ENCODE measurements around the gene C1QL1. TPM values are rescaled to one million over a fixed set of nuclear protein-coding genes. Genes with fewer than 3 reads are reported as not detected.

Gene C1QL1
- total RNA-seq, 3 donors from 2014 or later = not detected

DNA sequence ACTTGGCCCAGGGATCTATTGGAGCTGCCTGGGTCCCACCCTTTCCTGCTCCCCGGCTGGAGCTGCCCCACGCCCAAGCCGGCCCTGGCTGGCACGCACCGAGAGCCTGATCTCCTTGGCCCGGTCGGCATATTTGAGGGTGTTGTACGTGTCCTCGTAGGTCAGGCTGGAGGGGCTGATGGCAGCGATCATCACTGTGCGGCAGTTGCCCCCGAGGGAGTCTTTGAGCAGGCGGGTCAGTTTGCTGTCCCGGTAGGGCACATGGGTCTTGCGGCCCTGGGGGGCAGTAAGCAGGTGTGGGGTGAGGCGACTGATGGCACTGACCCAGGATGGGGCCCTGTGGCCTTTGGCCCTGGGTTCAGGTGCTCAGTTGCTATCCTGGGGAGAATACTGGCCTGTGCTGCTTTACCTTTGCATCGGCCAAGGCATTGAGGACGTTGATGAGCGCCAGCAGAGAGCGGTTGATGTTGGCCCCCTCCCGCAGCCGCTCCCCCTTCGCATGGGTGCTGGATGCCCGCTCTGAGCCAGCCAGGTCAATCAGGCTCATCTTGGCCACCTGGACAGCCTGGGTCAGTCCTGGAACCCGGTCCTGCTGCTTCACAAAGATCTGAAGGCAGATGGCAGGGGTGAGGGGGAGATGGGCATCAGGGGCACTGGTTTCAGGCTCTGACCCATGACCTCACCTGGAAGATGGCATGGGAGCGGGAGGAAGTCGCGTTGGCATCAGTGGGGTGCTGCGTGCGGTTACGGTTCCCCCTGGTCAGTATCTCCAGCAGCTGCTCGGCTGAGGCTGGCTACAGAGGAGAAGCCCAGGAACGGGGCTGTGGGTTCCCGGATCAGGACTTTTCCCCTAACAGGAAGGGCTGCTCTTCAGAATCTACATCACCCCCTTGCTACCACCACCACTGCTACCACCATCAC lies 34.0 kb downstream of the C1QL1 start:
- DNase-seq (no peak), ATAC-seq (no peak)
- Mint-ChIP-seq H3K27me3 (ENCODE audit: low read depth) (no peaks in the 10 kb centered on the region), H3K4me3 (no peak overlapping the region), H3K9me3 (no peaks in the 10 kb centered on the region), H3K4me1 (ENCODE audit: low read depth) (no peaks in the 10 kb centered on the region), H3K36me3 (ENCODE audit: insufficient read depth) (no peaks in the 10 kb centered on the region)

DNA sequence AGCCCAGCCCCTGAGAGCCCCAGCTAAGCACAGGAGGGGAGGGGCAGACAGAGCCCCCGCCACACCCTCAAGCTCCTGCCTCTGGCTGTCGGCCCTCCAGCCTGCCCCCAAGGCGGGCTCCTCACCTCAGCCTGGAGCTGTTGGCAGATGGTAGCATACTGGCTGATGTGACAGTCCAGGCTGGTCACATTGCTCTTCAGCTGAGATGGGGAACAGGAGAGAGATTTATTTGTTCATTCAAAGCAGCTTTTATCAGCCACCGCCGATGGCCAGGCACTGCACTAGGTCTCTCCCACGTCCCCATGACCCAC lies 35.4 kb downstream of the C1QL1 start:
- Mint-ChIP-seq H3K36me3 (ENCODE audit: insufficient read depth) (no peaks in the 10 kb centered on the region), H3K27me3 (ENCODE audit: low read depth) (no peaks in the 10 kb centered on the region), H3K9me3 (no peaks in the 10 kb centered on the region), H3K4me3 (no peak overlapping the region), H3K4me1 (ENCODE audit: low read depth) (no peaks in the 10 kb centered on the region)
- DNase-seq = no peak
- no peak for ATAC-seq

DNA sequence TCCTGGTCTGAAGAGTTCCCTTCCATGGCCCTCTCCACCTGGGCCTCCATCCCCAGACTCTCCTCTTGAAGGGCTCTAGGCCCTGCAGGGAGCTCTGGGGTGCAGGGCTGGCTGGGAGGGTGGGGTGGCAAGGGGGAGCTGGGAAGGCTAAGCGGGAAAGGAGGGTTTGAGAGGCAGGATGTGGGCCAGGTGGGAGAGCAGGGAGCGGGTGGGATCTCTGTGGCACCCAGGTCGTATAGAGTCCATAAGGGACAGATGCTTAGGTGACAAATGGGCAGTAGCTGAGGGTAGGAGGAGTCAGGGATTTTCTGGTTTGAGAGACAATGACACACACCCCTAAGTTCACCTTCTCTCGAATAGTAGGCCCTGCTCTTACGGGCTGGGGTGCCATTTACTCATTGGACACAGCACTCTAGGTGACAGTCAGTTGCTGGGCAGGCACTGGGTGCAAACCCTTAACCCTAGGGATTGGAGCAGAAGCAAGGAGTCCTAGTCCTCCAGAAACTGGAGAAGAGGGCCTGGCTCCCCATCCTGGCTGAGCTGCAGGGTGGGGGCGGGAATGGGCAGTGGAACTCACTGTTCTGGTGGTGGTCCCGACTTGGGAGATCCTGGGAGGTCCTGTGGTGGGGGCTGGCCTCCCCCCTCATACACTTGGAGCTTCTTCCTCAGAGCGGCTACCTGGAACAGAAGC lies 35.9 kb downstream of the C1QL1 start:
- Mint-ChIP-seq H3K27me3 (ENCODE audit: low read depth) (no peaks in the 10 kb centered on the region), H3K4me3 (no peak overlapping the region), H3K9me3 (no peaks in the 10 kb centered on the region), H3K4me1 (ENCODE audit: low read depth) (no peaks in the 10 kb centered on the region), H3K36me3 (ENCODE audit: insufficient read depth) (no peaks in the 10 kb centered on the region)
- no peak for DNase-seq
- no peak for ATAC-seq

- DNase-seq (no peak), ATAC-seq (no peak)
- Mint-ChIP-seq H3K9me3 (no peaks in the 10 kb centered on the region), H3K4me1 (ENCODE audit: low read depth) (no peaks in the 10 kb centered on the region), H3K4me3 (no peak overlapping the region), H3K36me3 (ENCODE audit: insufficient read depth) (no peaks in the 10 kb centered on the region), H3K27me3 (ENCODE audit: low read depth) (no peaks in the 10 kb centered on the region)
Observed at GRCh38 chr17:44931376-44931775, 36.7 kb downstream of the C1QL1 start.

- Mint-ChIP-seq H3K36me3 (ENCODE audit: insufficient read depth) (no peaks in the 10 kb centered on the region), H3K4me1 (ENCODE audit: low read depth) (no peaks in the 10 kb centered on the region), H3K9me3 (no peaks in the 10 kb centered on the region), H3K4me3 (no peak overlapping the region), H3K27me3 (ENCODE audit: low read depth) (no peaks in the 10 kb centered on the region)
- DNase-seq = no peak
- no peak for ATAC-seq
Observed at GRCh38 chr17:44930667-44931066, 37.4 kb downstream of the C1QL1 start.

GRCh38 chr17:44928950-44929720 lies 39.0 kb downstream of the C1QL1 start:
- no peak for ATAC-seq
- Mint-ChIP-seq H3K9me3 (no peaks in the 10 kb centered on the region), H3K4me1 (ENCODE audit: low read depth) (no peaks in the 10 kb centered on the region), H3K36me3 (ENCODE audit: insufficient read depth) (no peaks in the 10 kb centered on the region), H3K27me3 (ENCODE audit: low read depth) (no peaks in the 10 kb centered on the region), H3K4me3 (no peak overlapping the region)
- no peak for DNase-seq

DNA sequence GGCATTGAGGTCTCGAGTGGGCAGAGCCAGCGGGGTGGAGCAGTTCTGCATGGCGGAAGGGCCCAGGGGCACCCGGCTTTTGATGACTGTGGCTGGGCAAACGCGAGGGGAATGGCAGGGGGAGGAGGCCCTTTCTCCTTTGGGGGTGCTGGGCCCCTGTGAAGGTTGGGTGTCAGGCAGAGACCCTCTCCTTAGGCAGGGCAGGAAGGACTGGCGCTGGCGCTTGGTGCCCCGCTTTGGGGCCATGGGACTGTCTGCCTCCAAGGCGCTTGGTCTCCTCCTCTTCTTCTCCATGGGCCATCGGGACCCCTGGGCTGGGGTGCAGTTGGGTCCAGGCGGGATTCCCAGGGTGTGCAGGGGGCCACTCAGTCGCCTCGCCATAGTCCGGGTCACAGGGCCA lies 40.0 kb downstream of the C1QL1 start:
- Mint-ChIP-seq H3K27me3 (ENCODE audit: low read depth) (no peaks in the 10 kb centered on the region), H3K36me3 (ENCODE audit: insufficient read depth) (no peaks in the 10 kb centered on the region), H3K4me3 (no peak overlapping the region), H3K9me3 (no peaks in the 10 kb centered on the region), H3K4me1 (ENCODE audit: low read depth) (no peaks in the 10 kb centered on the region)
- DNase-seq (no peak), ATAC-seq (no peak)

- no peaks in the 10 kb centered on the region for H3K9me3 Mint-ChIP-seq
- DNase-seq (no peak), ATAC-seq (no peak)
- no peak overlapping the region for H3K4me3 Mint-ChIP-seq
- no peaks in the 10 kb centered on the region for H3K4me1 Mint-ChIP-seq (ENCODE audit: low read depth)
- H3K36me3 Mint-ChIP-seq (ENCODE audit: insufficient read depth) = no peaks in the 10 kb centered on the region
- no peaks in the 10 kb centered on the region for H3K27me3 Mint-ChIP-seq (ENCODE audit: low read depth)
Observed at GRCh38 chr17:44927696-44928095, 40.4 kb downstream of the C1QL1 start.

DNA sequence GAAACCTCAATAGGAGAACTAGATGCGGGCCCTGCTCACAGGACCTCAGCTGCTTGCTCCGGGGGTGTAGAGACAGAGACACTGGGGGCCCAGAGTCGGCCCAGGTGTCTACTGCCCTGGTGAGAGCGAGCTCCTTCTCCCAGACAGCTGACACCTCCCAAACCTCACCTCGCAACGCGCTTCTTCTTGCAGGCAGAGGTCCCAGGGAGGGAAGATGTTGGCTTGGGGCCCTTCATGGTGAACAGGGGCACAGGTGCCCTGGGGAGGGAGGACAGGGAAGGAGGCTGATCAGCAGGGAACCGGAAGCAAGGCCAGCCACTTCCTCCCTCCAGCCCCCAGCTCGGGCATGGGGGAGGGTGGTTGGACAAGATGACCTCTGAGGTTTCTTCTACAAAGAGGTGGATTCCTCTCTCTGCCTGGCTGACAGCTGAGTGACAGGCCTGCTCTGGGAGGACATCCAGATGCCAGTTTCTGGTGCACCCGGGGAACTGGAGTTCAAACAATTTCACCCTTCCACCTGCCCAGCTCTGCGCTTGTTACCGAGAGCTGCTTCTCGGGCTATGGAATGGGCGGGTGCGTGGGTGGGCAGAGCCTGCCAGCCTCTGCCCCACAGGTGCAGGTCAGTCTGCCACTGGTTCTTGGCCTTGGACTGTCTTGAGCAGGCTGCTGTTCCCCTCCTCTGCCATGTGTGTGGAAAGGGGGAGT lies 41.1 kb downstream of the C1QL1 start:
- Mint-ChIP-seq H3K4me1 (ENCODE audit: low read depth) (no peaks in the 10 kb centered on the region), H3K27me3 (ENCODE audit: low read depth) (no peaks in the 10 kb centered on the region), H3K36me3 (ENCODE audit: insufficient read depth) (no peaks in the 10 kb centered on the region), H3K4me3 (no peak overlapping the region), H3K9me3 (no peaks in the 10 kb centered on the region)
- ATAC-seq = no peak
- no peak for DNase-seq

GRCh38 chr17:44925731-44926697 lies 42.1 kb downstream of the C1QL1 start:
- ATAC-seq (no peak), DNase-seq (no peak)
- peaks cover 6% of the 10 kb centered on the region for H3K27me3 Mint-ChIP-seq (ENCODE audit: low read depth)
- no peaks in the 10 kb centered on the region for H3K9me3 Mint-ChIP-seq
- H3K36me3 Mint-ChIP-seq (ENCODE audit: insufficient read depth) = no peaks in the 10 kb centered on the region
- H3K4me3 Mint-ChIP-seq = no peak overlapping the region
- no peaks in the 10 kb centered on the region for H3K4me1 Mint-ChIP-seq (ENCODE audit: low read depth)

DNA sequence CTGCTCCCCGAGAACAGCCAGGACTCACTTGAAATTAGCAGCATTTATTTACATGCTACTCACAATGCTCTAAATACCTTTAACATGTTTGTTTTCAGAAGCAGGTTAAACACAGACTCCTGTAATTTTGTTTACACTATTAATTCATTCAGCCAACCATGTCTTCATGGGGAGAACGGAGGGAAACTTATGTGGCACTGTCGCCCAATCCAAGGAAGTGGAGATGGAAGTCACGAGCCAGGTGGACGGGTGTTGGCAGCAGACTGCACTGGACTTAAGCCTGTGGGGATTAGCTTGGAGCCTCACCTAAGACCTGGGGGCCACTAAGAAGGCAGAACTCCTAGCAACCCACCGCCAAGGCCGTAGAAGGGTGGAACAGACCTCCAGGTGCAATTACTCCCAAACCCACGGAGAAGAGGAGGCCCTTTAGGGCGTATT lies 44.0 kb downstream of the C1QL1 start:
- peaks cover 12% of the 10 kb centered on the region for H3K27me3 Mint-ChIP-seq (ENCODE audit: low read depth)
- DNase-seq (no peak), ATAC-seq (no peak)
- no peaks in the 10 kb centered on the region for H3K36me3 Mint-ChIP-seq (ENCODE audit: insufficient read depth)
- no peaks in the 10 kb centered on the region for H3K4me1 Mint-ChIP-seq (ENCODE audit: low read depth)
- no peaks in the 10 kb centered on the region for H3K9me3 Mint-ChIP-seq
- H3K4me3 Mint-ChIP-seq = no peak overlapping the region

- DNase-seq = no peak
- Mint-ChIP-seq H3K4me1 (ENCODE audit: low read depth) (no peaks in the 10 kb centered on the region), H3K36me3 (ENCODE audit: insufficient read depth) (no peaks in the 10 kb centered on the region), H3K9me3 (no peaks in the 10 kb centered on the region), H3K4me3 (no peak overlapping the region), H3K27me3 (ENCODE audit: low read depth) (peaks cover 12% of the 10 kb centered on the region)
- no peak for ATAC-seq
Observed at GRCh38 chr17:44922746-44923470, 45.2 kb downstream of the C1QL1 start.

GRCh38 chr17:44922136-44922535 lies 46.0 kb downstream of the C1QL1 start:
- peaks cover 12% of the 10 kb centered on the region for H3K27me3 Mint-ChIP-seq (ENCODE audit: low read depth)

More at GRCh38 chr17:44922136-44922535, 46.0 kb downstream of the C1QL1 start:
- Mint-ChIP-seq H3K4me1 (ENCODE audit: low read depth) (no peaks in the 10 kb centered on the region), H3K4me3 (no peak overlapping the region), H3K9me3 (no peaks in the 10 kb centered on the region), H3K36me3 (ENCODE audit: insufficient read depth) (no peaks in the 10 kb centered on the region)
- no peak for DNase-seq
- no peak for ATAC-seq
